IPS DF 6.9 (cell line): ENCODE measurements around the gene USP12.
"Not testable (repeated sequence)": the region's sequence is repeated elsewhere in the genome, so short reads cannot be mapped to it uniquely, and the experiment has no call there.

Experiments used
- DNase-seq: peaks from one replicate; pipeline ENCODE4 v3.0.0-alpha.2; 2013; ENCODE audit warnings: low read depth, low spot score
- H3K27ac ChIP-seq: one replicate; pipeline ENCODE4 v1.5.1; 2013; ENCODE audit warnings: low read length, control low read depth
- H3K27me3 ChIP-seq: 2 replicates; pipeline ENCODE4 v1.6.1; 2013; ENCODE audit warnings: mild to moderate bottlenecking, low read length; ENCODE audit not compliant: control insufficient read depth, insufficient read depth
- H3K36me3 ChIP-seq: 2 replicates; pipeline ENCODE4 v1.6.1; 2013; ENCODE audit warnings: low read length; ENCODE audit not compliant: control insufficient read depth, insufficient read depth
- H3K4me1 ChIP-seq: 2 replicates; pipeline ENCODE4 v1.6.1; 2013; ENCODE audit warnings: low read length; ENCODE audit not compliant: control insufficient read depth, insufficient read depth
- H3K4me3 ChIP-seq: 2 replicates; pipeline ENCODE4 v1.5.1; 2013; ENCODE audit warnings: mild to moderate bottlenecking, low read length
- H3K9me3 ChIP-seq: 2 replicates; pipeline ENCODE4 v1.6.1; 2013; ENCODE audit warnings: low read length, inconsistent platforms; ENCODE audit not compliant: control insufficient read depth, insufficient read depth
- WGBS: extraction: QIAGEN DNeasy Blood & Tissue Kit; methylation state at CpG from one replicate; pipeline ENCODE4 v1.1.7; 2013; ENCODE audit warnings: mixed read lengths, missing lambda C conversion rate; ENCODE audit not compliant: insufficient read length, insufficient coverage; 5-methylcytosine and 5-hydroxymethylcytosine counted together

USP12 gene

GRCh38 chr13:27125357-27126282, 46.0 kb downstream of the USP12 start:
- Histone ChIP-seq H3K4me1 (peaks cover 4% of the 10 kb centered on the region; the same call in 1 of the 2 replicates), H3K4me3 (no peak overlapping the region), H3K9me3 (no peaks in the 10 kb centered on the region; the same call in 1 of the 2 replicates), H3K27ac (no peak overlapping the region), H3K27me3 (no peaks in the 10 kb centered on the region; the same call in 1 of the 2 replicates), H3K36me3 (no peaks in the 10 kb centered on the region; the same call in 1 of the 2 replicates)
- WGBS, result no CpG with 5 or more reads among the region's 23 CpGs
- DNase-seq, result no peak

GRCh38 chr13:27124571-27124970, 47.0 kb downstream of the USP12 start:
- peaks cover 4% of the 10 kb centered on the region; the same call in 1 of the 2 replicates for H3K4me1 ChIP-seq
- no peaks in the 10 kb centered on the region for H3K27me3 ChIP-seq
- no peak overlapping the region for H3K4me3 ChIP-seq
- no peak for DNase-seq
- no peak overlapping the region for H3K27ac ChIP-seq
- H3K9me3 ChIP-seq, result no peaks in the 10 kb centered on the region; the same call in 1 of the 2 replicates
- WGBS, result no CpG with 5 or more reads among the region's 4 CpGs
- no peaks in the 10 kb centered on the region; the same call in 1 of the 2 replicates for H3K36me3 ChIP-seq

- no CpG with 5 or more reads among the region's 4 CpGs for WGBS
These were observed 48.2 kb downstream of the USP12 start for GRCh38 chr13:27123445-27123844.

GRCh38 chr13:27122036-27122435, 49.6 kb downstream of the USP12 start:
- Histone ChIP-seq H3K4me3 (no peak overlapping the region), H3K9me3 (no peaks in the 10 kb centered on the region; the same call in 1 of the 2 replicates), H3K27me3 (no peaks in the 10 kb centered on the region), H3K4me1 (peaks cover 7% of the 10 kb centered on the region), H3K36me3 (no peaks in the 10 kb centered on the region; the same call in 1 of the 2 replicates), H3K27ac (no peak overlapping the region)
- WGBS, result no CpG with 5 or more reads among the region's 7 CpGs
- DNase-seq, result no peak

More at GRCh38 chr13:27123445-27123844, 48.2 kb downstream of the USP12 start:
- not testable (repeated sequence) for H3K36me3 ChIP-seq, H3K4me1 ChIP-seq, H3K27me3 ChIP-seq, H3K9me3 ChIP-seq, H3K4me3 ChIP-seq, DNase-seq, H3K27ac ChIP-seq

- Histone ChIP-seq H3K9me3 (no peaks in the 10 kb centered on the region; the same call in 1 of the 2 replicates), H3K4me1 (peaks cover 7% of the 10 kb centered on the region), H3K36me3 (no peaks in the 10 kb centered on the region; the same call in 1 of the 2 replicates), H3K27me3 (no peaks in the 10 kb centered on the region), H3K4me3 (no peak overlapping the region), H3K27ac (no peak overlapping the region)
- WGBS, result no CpG with 5 or more reads among the region's 3 CpGs
- DNase-seq, result no peak
These were observed 50.8 kb downstream of the USP12 start for GRCh38 chr13:27120811-27121210.

- no peaks in the 10 kb centered on the region; the same call in 1 of the 2 replicates for H3K9me3 ChIP-seq
- peaks cover 7% of the 10 kb centered on the region for H3K4me1 ChIP-seq
- no peak overlapping the region for H3K27ac ChIP-seq
- no CpG with 5 or more reads among the region's 3 CpGs for WGBS
- H3K36me3 ChIP-seq, result no peaks in the 10 kb centered on the region; the same call in 1 of the 2 replicates
- DNase-seq, result no peak
- H3K27me3 ChIP-seq, result no peaks in the 10 kb centered on the region
- no peak overlapping the region for H3K4me3 ChIP-seq
These were observed 51.6 kb downstream of the USP12 start for GRCh38 chr13:27120011-27120410.

GRCh38 chr13:27118428-27119054, 53.1 kb downstream of the USP12 start:
- peaks cover 7% of the 10 kb centered on the region for H3K4me1 ChIP-seq
- no peaks in the 10 kb centered on the region for H3K9me3 ChIP-seq
- no CpG with 5 or more reads among the region's 3 CpGs for WGBS
- no peak overlapping the region for H3K27ac ChIP-seq
- H3K4me3 ChIP-seq, result no peak overlapping the region
- H3K36me3 ChIP-seq, result no peaks in the 10 kb centered on the region
- no peaks in the 10 kb centered on the region for H3K27me3 ChIP-seq
- no peak for DNase-seq

GRCh38 chr13:27117952-27118351, 53.7 kb downstream of the USP12 start:
- no peak for DNase-seq
- H3K27me3 ChIP-seq, result no peaks in the 10 kb centered on the region
- no CpG with 5 or more reads among the region's 5 CpGs for WGBS
- no peak overlapping the region for H3K27ac ChIP-seq
- no peak overlapping the region for H3K4me3 ChIP-seq
- H3K36me3 ChIP-seq, result no peaks in the 10 kb centered on the region
- peaks cover 7% of the 10 kb centered on the region for H3K4me1 ChIP-seq
- H3K9me3 ChIP-seq, result no peaks in the 10 kb centered on the region

- WGBS, result no CpG with 5 or more reads among the region's 1 CpG
- no peak overlapping the region for H3K4me3 ChIP-seq
- no peaks in the 10 kb centered on the region for H3K27me3 ChIP-seq
- no peaks in the 10 kb centered on the region for H3K9me3 ChIP-seq
- H3K36me3 ChIP-seq, result no peaks in the 10 kb centered on the region
- peaks cover 7% of the 10 kb centered on the region for H3K4me1 ChIP-seq
- no peak overlapping the region for H3K27ac ChIP-seq
- DNase-seq, result no peak
These were observed 54.5 kb downstream of the USP12 start for GRCh38 chr13:27117158-27117557.

GRCh38 chr13:27113436-27113835, 58.2 kb downstream of the USP12 start:
- no peaks in the 10 kb centered on the region for H3K36me3 ChIP-seq
- H3K27me3 ChIP-seq, result no peaks in the 10 kb centered on the region
- no peak for DNase-seq
- WGBS, result no CpG with 5 or more reads among the region's 4 CpGs
- H3K9me3 ChIP-seq, result no peaks in the 10 kb centered on the region
- H3K4me3 ChIP-seq, result no peak overlapping the region
- peaks cover 1% of the 10 kb centered on the region; the same call in 1 of the 2 replicates for H3K4me1 ChIP-seq
- H3K27ac ChIP-seq, result no peak overlapping the region
